A549 (cell line): ENCODE measurements around the gene CTDSPL. TPM values are rescaled to one million over a fixed set of nuclear protein-coding genes. Genes with fewer than 3 reads are reported as not detected.
A peak's percentile ranks its signal among the peaks of the same experiment; 100 is the strongest.

Experiments used
- ATAC-seq, 2 experiments: fragments of 200-7000 bp in 1 of 2; fragments of >200 bp in 1 of 2; cut with Nextera tagmentation in 1 of 2; cut with Tn5 transposase in 1 of 2; 3 replicates each; pipeline versions ENCODE4 v1.8.0 to v1.9.1; 2018 to 2020; ENCODE audit warnings: mild to moderate bottlenecking in 1 of 2, moderate library complexity in 1 of 2
- CTCF ChIA-PET: fragments of 300-600 bp; sonication (Branson Sonifier 250); formaldehyde crosslinking; extraction: SDS; loops from one replicate; lab custom pipeline; 2021; ENCODE audit warnings: antibody characterized with exemption, inconsistent platforms; lab: Yijun Ruan, JAX
- POLR2A ChIA-PET: fragments of 350-600 bp; formaldehyde crosslinking; extraction: SDS; loops from one replicate; lab custom pipeline; 2021; ENCODE audit warnings: antibody characterized with exemption, inconsistent platforms; lab: Yijun Ruan, JAX
- DNase-seq, 2 experiments: peaks; one replicate each; pipeline versions ENCODE4 v3.0.0 to v3.0.0-alpha.2; 2011 to 2016; ENCODE audit warnings: low read depth in 1 of 2, low spot score in 1 of 2
- FAIRE-seq: peaks from 2 replicates; lab custom pipeline; 2011; peaks lifted over from hg19 to GRCh38; lab: Jason Lieb, UNC
- H3K27ac ChIP-seq, 2 experiments: fragments of >200 bp; sonication (Bioruptor Twin); formaldehyde crosslinking; 3 replicates each; pipeline ENCODE4 v1.5.1; 2016 to 2017
- H3K4me1 ChIP-seq: fragments of >200 bp; sonication (Bioruptor Twin); formaldehyde crosslinking; 3 replicates; pipeline ENCODE4 v1.6.1; 2016
- H3K4me2 ChIP-seq: fragments of >200 bp; sonication (Bioruptor Twin); formaldehyde crosslinking; 3 replicates; pipeline ENCODE4 v1.6.1; 2016
- H3K4me3 ChIP-seq: fragments of >200 bp; sonication (Bioruptor Twin); formaldehyde crosslinking; 3 replicates; pipeline ENCODE4 v1.5.1; 2016
- H3K9me3 ChIP-seq: fragments of >200 bp; sonication (Bioruptor Twin); formaldehyde crosslinking; 3 replicates; pipeline ENCODE4 v1.6.1; 2016
- BCL3 ChIP-seq: fragments of >200 bp; sonication (Bioruptor Twin); formaldehyde crosslinking; IDR thresholded peaks from 3 replicates; pipeline ENCODE4 v1.6.1; 2016
- CEBPB ChIP-seq, 2 experiments: fragments of >200 bp in 1 of 2; sonication (Bioruptor Twin) in 1 of 2; formaldehyde crosslinking in 1 of 2; IDR thresholded peaks; 2 replicates each; pipeline ENCODE4 v1.6.1; 2012 to 2016
- E2F6 ChIP-seq: IDR thresholded peaks from 2 replicates; pipeline ENCODE4 v1.6.1; 2012; ENCODE audit warnings: low read depth, borderline replicate concordance
- EHMT2 ChIP-seq: fragments of 200-600 bp; sonication (generic); IDR thresholded peaks from 2 replicates; pipeline ENCODE4 v1.6.1; 2016; ENCODE audit warnings: antibody characterized with exemption, low read depth, mild to moderate bottlenecking, moderate library complexity
- ESRRA ChIP-seq: fragments of 150-350 bp; IDR thresholded peaks from 2 replicates; pipeline ENCODE4 v1.6.1; 2014; ENCODE audit warnings: mild to moderate bottlenecking, low read length, borderline replicate concordance
- GATA3 ChIP-seq: IDR thresholded peaks from 2 replicates; pipeline ENCODE4 v1.6.1; 2012; ENCODE audit warnings: borderline replicate concordance
- HMGXB4 ChIP-seq: fragments of 250-450 bp; sonication (Bioruptor Pico); IDR thresholded peaks from 2 replicates; pipeline ENCODE4 v1.5.0; 2021; ENCODE audit warnings: mild to moderate bottlenecking, moderate library complexity, borderline replicate concordance
- JUNB ChIP-seq: fragments of >200 bp; sonication (Bioruptor Twin); formaldehyde crosslinking; IDR thresholded peaks from 2 replicates; pipeline ENCODE4 v1.6.1; 2016
- MAX ChIP-seq: IDR thresholded peaks from 2 replicates; pipeline ENCODE4 v1.6.1; 2012
- REST ChIP-seq: fragments of 200-600 bp; sonication (generic); IDR thresholded peaks from 2 replicates; pipeline ENCODE4 v1.6.1; 2016; ENCODE audit warnings: antibody characterized with exemption, mild to moderate bottlenecking, moderate library complexity
- RFX5 ChIP-seq: fragments of 450-650 bp; IDR thresholded peaks from 2 replicates; pipeline ENCODE4 v1.7.1; 2014; ENCODE audit warnings: antibody characterized with exemption, mild to moderate bottlenecking, moderate library complexity
- RNF2 ChIP-seq: fragments of 200-600 bp; sonication (generic); IDR thresholded peaks from 2 replicates; pipeline ENCODE4 v1.6.1; 2016; ENCODE audit warnings: low read depth, mild to moderate bottlenecking, antibody characterized with exemption, moderate library complexity, borderline replicate concordance
- SMC3 ChIP-seq: fragments of >200 bp; sonication (Bioruptor Twin); formaldehyde crosslinking; IDR thresholded peaks from 3 replicates; pipeline ENCODE4 v1.6.1; 2018; ENCODE audit warnings: inconsistent platforms
- SREBF2 ChIP-seq: fragments of 450-650 bp; IDR thresholded peaks from 2 replicates; pipeline ENCODE4 v1.6.1; 2014; ENCODE audit warnings: mild to moderate bottlenecking, moderate library complexity
- USF2 ChIP-seq: fragments of 450-650 bp; IDR thresholded peaks from 2 replicates; pipeline ENCODE4 v1.6.1; 2014; ENCODE audit warnings: antibody characterized with exemption
- ZFP36 ChIP-seq: fragments of 450-650 bp; IDR thresholded peaks from 2 replicates; pipeline ENCODE4 v1.6.1; 2014; ENCODE audit warnings: borderline replicate concordance; ENCODE audit not compliant: partially characterized antibody
- WGBS: methylation state at CpG from one replicate; pipeline ENCODE4 v1.1.6; 2017; ENCODE audit errors: missing lambda C conversion rate; 5-methylcytosine and 5-hydroxymethylcytosine counted together
- polyA plus RNA-seq, 4 experiments: library from polyadenylated mRNA; depleted of rRNA in 3 of 4; stranded (reverse); fragments of >200 nt; fragmentation: RNase III in 1 of 4; extraction: RNeasy Plus Mini Kit Qiagen cat#74134 plus additional on column Dnase treatment in 1 of 4; gene quantifications; 2 replicates in 3 of 4; 3 replicates in 1 of 4; pipeline ENCODE4 v1.2.3, GENCODE V29; 2011 to 2017

Gene CTDSPL
- polyA plus RNA-seq, 2 of the 4 experiments (the other 2 are of a cell fraction), result 9.9 to 35.1 TPM

- Histone ChIP-seq H3K9me3 (no peaks in the 10 kb centered on the region), H3K27ac (peak overlapping the region; percentile 62 to 76), H3K4me3 (0 out of 3 replicates have a peak overlapping the region, but pooled peaks have one; percentile 5), H3K4me1 (peaks cover 32% of the 10 kb centered on the region), H3K4me2 (peak overlapping the region; percentile 67)
- ChIA-PET CTCF (interaction anchor here (0.6 to 2.3 kb wide), 5 partner anchors 13 to 80 kb away, joined by 3 to 5 read pairs (median 3); no protein-coding TSS in a partner anchor), POLR2A (interaction anchor here (0.6 to 1.2 kb wide), 2 partner anchors 10 to 14 kb away, joined by 3 to 4 read pairs; no protein-coding TSS in a partner anchor)
- 34% methylated on average over 9 of the region's 9 CpGs for WGBS
- FAIRE-seq (no peak), DNase-seq (peak in 1 of 2 experiments; percentile 81), ATAC-seq (peak; percentile 31 to 90; a peak in 4 of 6 replicates)
- no peak for TF ChIP-seq RNF2
- TF ChIP-seq RFX5, result no peak
- no peak for TF ChIP-seq ZFP36
- TF ChIP-seq SMC3, result no peak
- TF ChIP-seq REST, result no peak
- no peak for TF ChIP-seq ESRRA
- TF ChIP-seq MAX, result 0 out of 2 replicates have a peak, but pooled peaks have one; percentile 14
- no peak for TF ChIP-seq JUNB
- no peak for TF ChIP-seq HMGXB4
- no peak for TF ChIP-seq USF2
- no peak for TF ChIP-seq EHMT2
- TF ChIP-seq BCL3, result no peak
- TF ChIP-seq GATA3, result peak; percentile 68; the same call in 1 of the 2 replicates
- TF ChIP-seq CEBPB (IDR thresholded peaks at IDR 0.05), result no peak
- no peak for TF ChIP-seq E2F6
- no peak for TF ChIP-seq SREBF2
Measured at GRCh38 chr3:37935756-37936666, 74.3 kb downstream of the CTDSPL start.
